GM10266 (cell line): ENCODE data around the gene UROC1.

Experiments
- DNase-seq: peaks from one replicate; pipeline ENCODE4 v3.0.0; 2012; ENCODE audit errors: extremely low spot score
- TF ChIP-seq, protein P1 (sequence below): IDR thresholded peaks from 2 replicates; pipeline ENCODE4 v1.5.1; 2012; ENCODE audit warnings: mild to moderate bottlenecking, low read depth; ENCODE audit not compliant: control insufficient read depth, insufficient read depth; ENCODE audit errors: missing control alignments

UROC1 gene

DNA sequence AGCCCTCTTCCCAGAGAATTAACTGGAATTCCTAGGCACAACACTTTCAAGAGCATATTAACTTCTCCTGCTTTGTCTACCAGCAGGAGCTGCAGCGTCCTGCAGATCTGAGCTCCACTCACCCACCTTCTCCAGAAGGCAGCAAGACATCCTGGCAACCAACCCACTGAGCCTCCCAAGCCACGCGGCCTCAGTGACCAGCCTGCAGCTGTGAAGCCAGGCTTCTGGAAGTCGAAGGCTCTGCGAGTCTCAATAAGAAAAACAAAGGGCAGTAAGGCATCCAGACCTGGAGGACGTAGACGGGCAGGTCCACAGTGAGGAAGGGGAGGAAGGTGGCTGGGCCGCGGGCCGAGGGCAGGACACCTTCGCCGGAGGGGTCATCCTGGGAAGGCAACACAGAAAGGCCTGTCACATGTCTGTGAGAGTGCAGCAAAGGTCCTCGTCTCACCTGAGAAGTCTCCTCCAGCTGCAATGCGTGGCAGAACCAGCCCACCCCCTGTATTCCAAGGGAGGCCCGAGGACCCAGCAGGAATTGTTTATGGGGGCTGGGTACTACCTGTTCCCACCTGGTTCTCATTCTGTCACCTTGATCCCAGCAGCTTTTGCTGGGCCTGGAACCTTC lies 78.1 kb downstream of the UROC1 start:
- DNase-seq, result no peak
- TF ChIP-seq, protein P1, sequence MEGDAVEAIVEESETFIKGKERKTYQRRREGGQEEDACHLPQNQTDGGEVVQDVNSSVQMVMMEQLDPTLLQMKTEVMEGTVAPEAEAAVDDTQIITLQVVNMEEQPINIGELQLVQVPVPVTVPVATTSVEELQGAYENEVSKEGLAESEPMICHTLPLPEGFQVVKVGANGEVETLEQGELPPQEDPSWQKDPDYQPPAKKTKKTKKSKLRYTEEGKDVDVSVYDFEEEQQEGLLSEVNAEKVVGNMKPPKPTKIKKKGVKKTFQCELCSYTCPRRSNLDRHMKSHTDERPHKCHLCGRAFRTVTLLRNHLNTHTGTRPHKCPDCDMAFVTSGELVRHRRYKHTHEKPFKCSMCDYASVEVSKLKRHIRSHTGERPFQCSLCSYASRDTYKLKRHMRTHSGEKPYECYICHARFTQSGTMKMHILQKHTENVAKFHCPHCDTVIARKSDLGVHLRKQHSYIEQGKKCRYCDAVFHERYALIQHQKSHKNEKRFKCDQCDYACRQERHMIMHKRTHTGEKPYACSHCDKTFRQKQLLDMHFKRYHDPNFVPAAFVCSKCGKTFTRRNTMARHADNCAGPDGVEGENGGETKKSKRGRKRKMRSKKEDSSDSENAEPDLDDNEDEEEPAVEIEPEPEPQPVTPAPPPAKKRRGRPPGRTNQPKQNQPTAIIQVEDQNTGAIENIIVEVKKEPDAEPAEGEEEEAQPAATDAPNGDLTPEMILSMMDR, result no peak

DNA sequence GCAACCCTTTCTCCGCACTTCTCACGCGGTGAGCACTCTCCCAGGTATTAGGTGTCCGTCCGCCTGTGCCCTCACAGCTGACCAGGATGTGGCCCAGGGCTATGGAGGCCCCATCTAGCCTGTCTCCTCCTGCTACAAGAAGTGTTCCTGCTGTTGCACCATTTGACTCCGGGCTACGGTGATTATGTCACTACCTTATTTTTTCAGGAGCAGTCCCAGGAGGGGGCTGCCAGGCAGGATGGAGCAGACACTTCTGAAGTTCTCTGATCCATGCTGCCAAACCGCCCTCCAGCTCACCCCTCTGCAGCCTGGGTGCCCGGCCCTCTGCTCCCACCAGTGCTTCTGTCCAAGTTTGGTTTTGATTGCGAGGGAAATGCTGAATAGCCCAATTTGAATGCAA lies 78.8 kb downstream of the UROC1 start:
- TF ChIP-seq, protein P1, result no peak
- no peak for DNase-seq

DNA sequence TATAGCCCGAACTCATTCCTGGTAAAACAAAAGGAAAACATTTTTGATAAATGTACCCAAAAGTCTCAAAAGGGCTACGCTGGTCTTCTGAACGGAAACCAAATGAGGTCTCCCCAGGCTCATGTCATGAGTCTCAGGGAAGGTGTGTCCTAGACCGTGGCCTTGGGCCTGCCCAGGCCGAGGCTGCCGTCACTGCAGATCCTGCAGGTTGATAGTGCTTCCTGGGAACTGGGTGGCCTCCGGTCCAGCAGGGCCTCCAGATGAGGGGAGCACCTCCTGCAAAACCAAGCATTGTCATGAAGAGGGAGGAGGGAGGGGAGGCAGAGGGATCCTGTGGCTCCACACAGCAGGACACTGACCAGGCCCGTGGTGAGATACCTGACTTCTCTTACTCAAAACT lies 79.4 kb downstream of the UROC1 start:
- DNase-seq, result no peak
- TF ChIP-seq, protein P1, result no peak

DNA sequence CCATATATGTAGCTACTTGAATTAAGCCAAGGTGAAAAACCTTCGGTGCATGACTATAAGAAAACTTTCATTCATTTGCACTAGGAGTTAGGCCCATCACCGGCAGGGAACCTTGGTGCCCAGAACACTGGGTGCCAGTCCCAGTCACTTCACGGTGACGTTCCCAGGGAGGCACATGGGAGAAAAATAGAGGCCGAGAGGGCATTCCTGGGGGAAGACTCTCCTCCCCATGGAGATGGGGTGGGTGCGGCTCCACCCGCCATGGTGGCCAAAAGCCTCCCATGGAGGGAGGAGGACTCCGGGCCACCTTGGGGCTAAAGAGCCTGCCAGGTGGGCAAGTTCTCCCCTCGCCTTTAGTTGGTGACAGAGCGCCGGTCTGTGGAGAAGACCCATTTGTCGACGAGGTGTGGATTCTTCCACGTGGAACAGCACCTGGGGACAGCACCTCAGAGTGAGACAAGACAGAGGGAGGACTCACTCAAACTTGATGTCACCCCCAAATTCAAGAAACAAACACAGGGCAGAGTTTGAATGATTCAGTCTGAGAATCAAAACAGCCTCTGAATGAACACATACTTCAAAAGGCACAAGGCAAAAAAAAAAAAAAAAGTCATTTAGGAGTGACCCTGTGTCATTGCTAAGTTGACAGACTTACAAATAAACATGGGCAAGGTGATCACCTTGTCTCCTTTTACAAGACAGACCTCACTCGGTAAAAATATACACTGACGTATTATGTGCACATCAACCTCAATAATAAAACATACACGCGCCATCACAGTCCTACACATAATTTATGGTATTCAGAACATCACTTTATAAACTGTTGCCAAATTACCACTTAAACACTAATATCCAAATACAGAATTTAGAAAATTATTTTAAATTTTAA lies 80.5 kb downstream of the UROC1 start:
- no peak for DNase-seq
- TF ChIP-seq, protein P1, result no peak

DNA sequence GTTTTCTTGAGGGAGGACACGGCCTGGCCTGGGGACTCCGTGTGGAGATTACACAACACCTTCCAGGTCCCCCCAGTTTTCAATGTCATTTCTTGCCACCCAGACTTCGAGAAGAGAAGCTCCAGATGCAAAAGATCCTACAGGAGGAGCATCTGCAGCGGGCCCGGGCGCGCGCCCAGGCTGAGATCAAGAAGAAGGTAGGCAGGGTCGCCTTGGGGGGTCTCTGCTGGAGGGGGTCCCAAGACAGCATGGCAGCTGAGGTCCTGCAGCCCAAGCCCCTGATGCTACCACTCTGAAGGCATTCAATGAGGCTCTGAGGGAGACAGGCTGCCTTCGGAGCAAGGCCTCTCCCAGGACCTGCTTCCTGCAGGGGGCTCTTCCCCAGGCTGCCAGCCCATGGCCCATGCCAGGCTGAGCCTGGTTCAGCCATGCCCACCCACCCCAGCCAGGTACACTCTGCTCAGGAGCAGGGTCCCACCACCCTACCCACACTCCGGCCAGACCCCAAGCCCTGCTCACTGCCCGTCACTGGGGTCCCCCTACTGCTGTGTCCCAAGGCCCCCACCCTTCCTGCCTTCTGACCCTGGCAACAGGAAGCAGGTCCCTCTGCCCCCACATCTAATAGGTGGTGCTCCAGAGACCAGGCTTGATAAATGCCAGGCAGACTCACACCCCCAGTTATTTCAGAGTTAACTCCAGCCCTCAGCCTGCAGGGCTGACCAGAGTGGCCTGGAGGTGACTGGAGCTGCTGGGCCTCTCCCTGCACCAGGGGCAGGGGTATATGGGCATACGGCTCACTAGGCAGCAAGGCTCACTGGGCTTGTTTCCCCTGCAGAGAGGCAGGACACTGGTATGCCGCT lies 81.9 kb downstream of the UROC1 start:
- DNase-seq, result no peak
- TF ChIP-seq, protein P1, result no peak

DNA sequence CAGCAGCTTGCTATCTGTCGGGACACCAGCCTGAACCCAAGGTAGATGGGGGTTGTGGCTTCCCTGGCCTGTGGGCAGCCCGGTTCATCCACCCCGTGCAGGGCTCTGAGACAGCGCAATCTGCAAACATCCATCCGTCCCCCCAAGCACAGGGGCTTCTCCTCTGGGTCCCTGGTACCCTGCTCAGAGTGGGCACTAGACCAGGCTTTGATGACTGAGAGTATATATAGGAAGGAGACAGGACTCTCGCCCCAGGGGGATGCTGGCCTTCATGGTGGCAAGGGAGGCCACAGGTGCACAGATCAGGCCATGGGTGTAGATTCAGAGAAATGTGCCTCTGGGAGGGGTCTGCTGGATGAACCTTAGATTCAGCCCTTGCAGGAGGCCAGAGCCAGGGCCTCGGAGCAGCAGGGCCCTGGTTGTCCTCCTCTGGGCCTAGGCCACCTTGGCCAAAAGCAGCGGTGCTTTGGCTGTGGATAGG lies 82.6 kb downstream of the UROC1 start:
- TF ChIP-seq, protein P1, result no peak
- DNase-seq, result no peak
